IMR-90 (cell line): ENCODE measurements around the gene CCDC102B. TPM values are rescaled to one million over a fixed set of nuclear protein-coding genes. Genes with fewer than 3 reads are reported as not detected.

Source experiments
- ATAC-seq: fragments of 200-7000 bp; cut with Tn5 transposase; 2 replicates; pipeline ENCODE4 v1.9.1; 2020; ENCODE audit warnings: low read depth, mild to moderate bottlenecking, moderate library complexity
- BruUV-seq: library from RNA; stranded (reverse); fragments of 400-500 nt; replicated peaks from 2 replicates; lab custom pipeline; 2021; lab: Mats Ljungman, UMichigan
- CTCF ChIA-PET: fragments of 300-600 bp; formaldehyde crosslinking; extraction: SDS; loops from one replicate; lab custom pipeline; 2021; ENCODE audit warnings: antibody characterized with exemption; lab: Yijun Ruan, JAX
- POLR2A ChIA-PET: fragments of 300-600 bp; sonication (Branson Sonifier 250); formaldehyde crosslinking; loops from one replicate; lab custom pipeline; 2022; ENCODE audit warnings: antibody characterized with exemption; ENCODE audit not compliant: unreplicated experiment; lab: Charles Lee
- DNase-seq: peaks from one replicate; pipeline ENCODE4 v3.0.0; 2013
- H2AFZ ChIP-seq: replicated peaks from 2 replicates; pipeline ENCODE3; 2013; ENCODE audit warnings: low read length, mild to moderate bottlenecking; ENCODE audit not compliant: poor library complexity
- H2AK5ac ChIP-seq: 2 replicates; pipeline ENCODE4 v1.6.1; 2013; ENCODE audit warnings: low read depth, low read length, inconsistent platforms
- H2AK9ac ChIP-seq: replicated peaks from 2 replicates; pipeline ENCODE3; 2013; ENCODE audit warnings: mild to moderate bottlenecking, low read depth, low read length, moderate library complexity; ENCODE audit not compliant: poor library complexity
- H2BK120ac ChIP-seq: 2 replicates; pipeline ENCODE4 v1.6.1; 2013; ENCODE audit warnings: low read depth, low read length, inconsistent platforms
- H2BK15ac ChIP-seq: 3 replicates; pipeline ENCODE4 v1.6.1; 2013; ENCODE audit warnings: low read depth, low read length, inconsistent platforms
- H2BK20ac ChIP-seq: 2 replicates; pipeline ENCODE4 v1.6.1; 2013; ENCODE audit warnings: low read depth, mild to moderate bottlenecking, inconsistent platforms, low read length, moderate library complexity
- H2BK5ac ChIP-seq: 2 replicates; pipeline ENCODE4 v1.6.1; 2013; ENCODE audit warnings: mild to moderate bottlenecking, low read depth, low read length, inconsistent platforms; ENCODE audit not compliant: poor library complexity, severe bottlenecking
- H3K14ac ChIP-seq: replicated peaks from 2 replicates; pipeline ENCODE4 v1.6.1; 2013; ENCODE audit warnings: low read depth, low read length, inconsistent platforms
- H3K18ac ChIP-seq: 2 replicates; pipeline ENCODE4 v1.6.1; 2013; ENCODE audit warnings: low read depth, low read length, control low read depth
- H3K23ac ChIP-seq: 2 replicates; pipeline ENCODE4 v1.6.1; 2013; ENCODE audit warnings: low read depth, low read length, inconsistent platforms
- H3K27ac ChIP-seq: 2 replicates; pipeline ENCODE4 v1.5.1; 2013; ENCODE audit warnings: mild to moderate bottlenecking, control low read depth, low read length; ENCODE audit not compliant: insufficient read depth
- H3K27me3 ChIP-seq: 2 replicates; pipeline ENCODE4 v1.6.1; 2013; ENCODE audit warnings: low read length; ENCODE audit not compliant: control insufficient read depth, insufficient read depth
- H3K36me3 ChIP-seq: 2 replicates; pipeline ENCODE4 v1.6.1; 2013; ENCODE audit warnings: low read length, mixed read lengths; ENCODE audit not compliant: control insufficient read depth, insufficient read depth
- H3K4ac ChIP-seq: 2 replicates; pipeline ENCODE4 v1.6.1; 2013; ENCODE audit warnings: low read depth, low read length, inconsistent platforms
- H3K4me1 ChIP-seq: 2 replicates; pipeline ENCODE4 v1.6.1; 2013; ENCODE audit warnings: low read length, mixed read lengths; ENCODE audit not compliant: control insufficient read depth, insufficient read depth
- H3K4me2 ChIP-seq: 2 replicates; pipeline ENCODE4 v1.6.1; 2013; ENCODE audit warnings: low read depth, mild to moderate bottlenecking, control low read depth, low read length, moderate library complexity
- H3K4me3 ChIP-seq: 2 replicates; pipeline ENCODE4 v1.5.1; 2013; ENCODE audit warnings: low read depth, mild to moderate bottlenecking, control low read depth, low read length, moderate library complexity; ENCODE audit not compliant: insufficient read depth
- H3K56ac ChIP-seq: 2 replicates; pipeline ENCODE4 v1.6.1; 2013; ENCODE audit warnings: low read length, inconsistent platforms; ENCODE audit not compliant: insufficient read depth; ENCODE audit errors: extremely low read depth
- H3K79me1 ChIP-seq, 2 experiments: 2 replicates each; pipeline ENCODE4 v1.6.1; 2013; ENCODE audit warnings: low read length in 2 of 2, inconsistent platforms in 1 of 2, low read depth in 1 of 2
- H3K9ac ChIP-seq: 2 replicates; pipeline ENCODE4 v1.6.1; 2013; ENCODE audit warnings: low read depth, low read length, control low read depth
- H3K9me1 ChIP-seq: 2 replicates; pipeline ENCODE4 v1.6.1; 2013; ENCODE audit warnings: low read length, inconsistent platforms; ENCODE audit not compliant: insufficient read depth
- H3K9me3 ChIP-seq: 2 replicates; pipeline ENCODE4 v1.6.1; 2013; ENCODE audit warnings: low read length; ENCODE audit not compliant: control insufficient read depth, insufficient read depth
- H4K20me1 ChIP-seq: 2 replicates; pipeline ENCODE4 v1.6.1; 2013; ENCODE audit warnings: low read length, inconsistent platforms; ENCODE audit not compliant: insufficient read depth
- H4K5ac ChIP-seq: 2 replicates; pipeline ENCODE4 v1.6.1; 2013; ENCODE audit warnings: mild to moderate bottlenecking, low read depth, low read length, control low read depth
- H4K8ac ChIP-seq, 2 experiments: 2 replicates each; pipeline ENCODE4 v1.6.1; 2013; ENCODE audit warnings: low read depth in 2 of 2, low read length in 2 of 2, control low read depth in 1 of 2, inconsistent platforms in 1 of 2
- H4K91ac ChIP-seq: 2 replicates; pipeline ENCODE4 v1.6.1; 2013; ENCODE audit warnings: low read depth, low read length, inconsistent platforms; ENCODE audit not compliant: insufficient read depth
- CTCF ChIP-seq: conservative IDR thresholded peaks from 2 replicates; pipeline ENCODE4 v1.5.1; 2012; ENCODE audit warnings: mild to moderate bottlenecking, low read depth, low read length, improper control_type of control experiment
- MAFK ChIP-seq: IDR thresholded peaks from 2 replicates; pipeline ENCODE4 v1.6.1; 2012; ENCODE audit warnings: low read depth, low read length, improper control_type of control experiment
- RFX5 ChIP-seq: IDR thresholded peaks from 2 replicates; pipeline ENCODE4 v1.8.0; 2012; ENCODE audit warnings: low read depth, mild to moderate bottlenecking, low read length, moderate library complexity
- WGBS, 2 experiments: methylation state at CpG; one replicate each; pipeline versions ENCODE4 v1.1.5 to v1.1.7; 2013; ENCODE audit warnings: missing lambda C conversion rate in 2 of 2; ENCODE audit not compliant: insufficient read length in 1 of 2; ENCODE audit errors: extremely low coverage in 2 of 2; 5-methylcytosine and 5-hydroxymethylcytosine counted together
- dilution Hi-C: fragments of 300-500 bp; cut with HindIII; formaldehyde crosslinking; loops from one replicate; pipeline ENCODE4 v1.14.3; 2018; ENCODE audit warnings: low sequenced_read_pairs; ENCODE audit not compliant: unreplicated experiment
- in situ Hi-C: fragments of 300-500 bp; cut with MboI; formaldehyde crosslinking; loops from 3 replicates; pipeline ENCODE4 v1.14.3; 2019; ENCODE audit warnings: low sequenced_read_pairs, inconsistent platforms, mixed read lengths
- intact Hi-C: fragments of 100-400 bp; cut with micrococcal nuclease; formaldehyde crosslinking; loops from 2 replicates; pipeline ENCODE4 v1.10.0; 2022
- polyA plus RNA-seq, 3 experiments: library from polyadenylated mRNA; depleted of rRNA; stranded (reverse); fragments of >200 nt; gene quantifications; 2 replicates each; pipeline ENCODE4 v1.2.3, GENCODE V29; 2012; ENCODE audit warnings: low replicate concordance in 1 of 3
- total RNA-seq: library from RNA; depleted of rRNA; stranded (reverse); fragments of >200 nt; gene quantifications from 2 replicates; pipeline ENCODE4 v1.2.3, GENCODE V29; 2012

Gene CCDC102B
- total and polyA plus RNA-seq, 2 of the 4 experiments (the other 2 are of a cell fraction): 0.54 to 1.4 TPM

- ChIA-PET CTCF (no interaction called here), POLR2A (no interaction called here)
- Histone ChIP-seq H3K79me1 (no peaks in the 10 kb centered on the region), H4K8ac (no peak overlapping the region), H2AK9ac (no peak overlapping the region), H2BK5ac (no peak overlapping the region), H2BK20ac (no peak overlapping the region), H4K20me1 (no peaks in the 10 kb centered on the region), H2BK15ac (no peak overlapping the region), H3K14ac (no peak overlapping the region), H3K9me3 (no peaks in the 10 kb centered on the region), H2AK5ac (no peak overlapping the region), H2AFZ (no peak overlapping the region), H3K4ac (no peak overlapping the region), H3K4me1 (no peaks in the 10 kb centered on the region), H2BK120ac (no peak overlapping the region), H3K27ac (no peak overlapping the region), H3K9me1 (no peaks in the 10 kb centered on the region), H4K5ac (no peak overlapping the region), H3K9ac (no peak overlapping the region), H3K23ac (no peak overlapping the region), H3K4me3 (no peak overlapping the region), H3K36me3 (no peaks in the 10 kb centered on the region), H3K18ac (no peak overlapping the region), H3K27me3 (no peaks in the 10 kb centered on the region), H4K91ac (no peak overlapping the region), H3K4me2 (no peak overlapping the region), H3K56ac (no peak overlapping the region)
- no CpG with 5 or more reads among the region's 2 CpGs for WGBS, 2 experiments
- intact Hi-C loops: no loop called here
- ATAC-seq: no peak
- DNase-seq: no peak
- in situ Hi-C loops: no loop called here
- dilution Hi-C loops: no loop called here
- TF ChIP-seq MAFK (no peak), RFX5 (no peak), CTCF (no peak)
- no TSS peak for BruUV-seq
These were observed 122.0 kb downstream of the CCDC102B start for GRCh38 chr18:68919900-68920299.
